ENCODE data around the gene DCHS1. TPM values are rescaled to one million over a fixed set of nuclear protein-coding genes. Genes with fewer than 3 reads are reported as not detected.

The DCHS1 gene
- total and polyA plus RNA-seq, 10 of the 15 experiments (the other 5 are each of a cell fraction or from before 2014, with no cell fraction given) = 0.02 to 0.64 (median 0.18) TPM; not detected in 1

- ChIA-PET CTCF (interaction anchor here (1.0 to 2.3 kb wide), 7 partner anchors 13 to 309 kb away, joined by 3 to 9 read pairs (median 5); no protein-coding TSS in a partner anchor), POLR2A (interaction anchor here (0.6 kb wide), 1 partner anchor 207 kb away, joined by 3 read pairs; the partner anchor contains the start of genes ARFIP2 and TIMM10B), RAD21 (ENCODE audit: unreplicated experiment) (interaction anchor here (0.6 to 1.1 kb wide), 3 partner anchors 50 to 1417 kb away, joined by 4 to 6 read pairs (median 4); no protein-coding TSS in a partner anchor), SMC1A (ENCODE audit: uncharacterized antibody, unreplicated experiment) (interaction anchor here (1.0 kb wide), 1 partner anchor 17 kb away, joined by 3 read pairs; no protein-coding TSS in a partner anchor)
- Histone ChIP-seq H3K27me3 (replicated peaks in 1 of 2; ENCODE audit: control insufficient read depth in 2 of 2, insufficient read depth in 2 of 2, low read length in 1 of 2) (no peaks in the 10 kb centered on the region), H2AFZ (ENCODE audit: control insufficient read depth, low read depth, low read length) (no peak overlapping the region), H3K36me3 (ENCODE audit: control insufficient read depth in 2 of 2, insufficient read depth in 2 of 2, low read length in 1 of 2) (no peaks in the 10 kb centered on the region), H3K9ac (ENCODE audit: control insufficient read depth, insufficient read depth, low read length) (no peak overlapping the region), H3K9me3 (replicated peaks; ENCODE audit: control insufficient read depth, insufficient read depth, low read length) (no peaks in the 10 kb centered on the region), H3K4me2 (ENCODE audit: control insufficient read depth, insufficient read depth) (no peak overlapping the region), H3K4me1 (ENCODE audit: control insufficient read depth, insufficient read depth, low read length) (no peaks in the 10 kb centered on the region), H3K27ac (ENCODE audit: control insufficient read depth, insufficient read depth) (no peak overlapping the region), H3K79me2 (ENCODE audit: control insufficient read depth, insufficient read depth, low read length) (peaks cover 3% of the 10 kb centered on the region), H4K20me1 (ENCODE audit: control insufficient read depth, insufficient read depth) (no peaks in the 10 kb centered on the region), H3K4me3 (no peak overlapping the region)
- intact Hi-C loops (cut with micrococcal nuclease; ENCODE audit: unreplicated experiment) = no loop called here
- no peak for ATAC-seq
- DNase-seq (ENCODE audit: low read depth, low spot score) = no peak
- in situ Hi-C loops (cut with MboI) = no loop called here
- TF ChIP-seq SUPT20H (IDR thresholded peaks at IDR 0.05; ENCODE audit: borderline replicate concordance, control insufficient read depth, low read depth, low read length) (no peak), BACH1 (IDR thresholded peaks at IDR 0.05; ENCODE audit: borderline replicate concordance) (no peak), SIX5 (IDR thresholded peaks at IDR 0.05; ENCODE audit: low read depth, low read length, severe bottlenecking) (no peak), NBN (IDR thresholded peaks at IDR 0.05) (no peak), KDM1A (IDR thresholded peaks at IDR 0.05; ENCODE audit: borderline replicate concordance) (no peak), ZBTB4 (CRISPR knock-in tag; IDR thresholded peaks at IDR 0.05) (no peak), PKNOX1 (IDR thresholded peaks at IDR 0.05) (no peak), MXI1 (IDR thresholded peaks at IDR 0.05; ENCODE audit: low read depth, low read length) (no peak), CBFB (IDR thresholded peaks at IDR 0.05; ENCODE audit: low read depth) (no peak), SMC3 (IDR thresholded peaks at IDR 0.05; ENCODE audit: borderline replicate concordance, low read length) (no peak), HDAC6 (IDR thresholded peaks at IDR 0.05; ENCODE audit: unreplicated experiment) (no peak), RCOR1 (conservative IDR thresholded peaks at IDR 0.05; ENCODE audit: low read depth, low read length) (no peak), TARDBP (IDR thresholded peaks at IDR 0.05; ENCODE audit: borderline replicate concordance) (no peak), ZNF384 (IDR thresholded peaks at IDR 0.05; ENCODE audit: borderline replicate concordance, low read depth, low read length) (no peak), RUNX3 (IDR thresholded peaks at IDR 0.05; ENCODE audit: low read length) (no peak), BMI1 (IDR thresholded peaks at IDR 0.05; ENCODE audit: borderline replicate concordance) (no peak), MEF2A (IDR thresholded peaks at IDR 0.05; ENCODE audit: insufficient read depth, low read depth, low read length) (no peak), CHD1 (IDR thresholded peaks at IDR 0.05; ENCODE audit: low read depth, low read length) (no peak), ZBTB33 (IDR thresholded peaks at IDR 0.05) (no peak), RELA (IDR thresholded peaks at IDR 0.05; ENCODE audit: borderline replicate concordance, partially characterized antibody) (no peak)
- 25% methylated on average over 4 of the region's 4 CpGs for WGBS (ENCODE audit: insufficient coverage, insufficient replicate concordance, low lambda C conversion rate, missing lambda C conversion rate)
- no peak for FAIRE-seq
- no TSS peak for BruUV-seq (replicated peaks)
These were observed 32.3 kb upstream of the DCHS1 start for GRCh38 chr11:6687876-6688275.

Measured in GM12878 (cell line).